GM12878 (cell line): ENCODE results near the gene CD84. TPM values are rescaled to one million over a fixed set of nuclear protein-coding genes. Genes with fewer than 3 reads are reported as not detected.

Source experiments
- ATAC-seq: fragments of 200-7000 bp; cut with Tn5 transposase; 3 replicates; pipeline ENCODE4 v1.9.1; 2020; ENCODE audit warnings: mild to moderate bottlenecking, moderate library complexity
- BruUV-seq: library from RNA; stranded (reverse); fragments of 400-500 nt; replicated peaks from 2 replicates; lab custom pipeline; 2021; lab: Mats Ljungman, UMichigan
- CTCF ChIA-PET: fragments of 300-600 bp; sonication (Branson Sonifier 250); formaldehyde crosslinking; extraction: SDS; loops from one replicate; lab custom pipeline; 2021; ENCODE audit warnings: inconsistent platforms; lab: Yijun Ruan, JAX
- POLR2A ChIA-PET: fragments of 350-600 bp; formaldehyde crosslinking; extraction: SDS; loops from one replicate; lab custom pipeline; 2021; ENCODE audit warnings: inconsistent platforms; lab: Charles Lee
- RAD21 ChIA-PET: fragments of 300-600 bp; sonication (Branson Sonifier 250); formaldehyde crosslinking; loops from one replicate; lab custom pipeline; 2023; ENCODE audit warnings: antibody characterized with exemption; ENCODE audit not compliant: unreplicated experiment; lab: Charles Lee
- SMC1A ChIA-PET: fragments of 300-600 bp; sonication (Branson Sonifier 250); formaldehyde crosslinking; loops from one replicate; lab custom pipeline; 2023; ENCODE audit not compliant: unreplicated experiment, uncharacterized antibody; lab: Charles Lee
- DNase-seq: peaks from one replicate; pipeline ENCODE4 v3.0.0-alpha.2; 2011; ENCODE audit warnings: low read depth, low spot score
- FAIRE-seq: peaks from 3 replicates; lab custom pipeline; 2011; peaks lifted over from hg19 to GRCh38; lab: Jason Lieb, UNC
- H2AFZ ChIP-seq: 2 replicates; pipeline ENCODE4 v1.6.0; 2011; ENCODE audit warnings: low read depth, low read length, control low read depth; ENCODE audit not compliant: control insufficient read depth
- H3K27ac ChIP-seq: 2 replicates; pipeline ENCODE4 v1.5.1; 2011; ENCODE audit warnings: control low read depth; ENCODE audit not compliant: control insufficient read depth, insufficient read depth
- H3K27me3 ChIP-seq, 2 experiments: replicated peaks in 1 of 2; 2 replicates each; pipeline versions ENCODE4 v1.6.0 to v1.6.1; 2011; ENCODE audit warnings: low read length in 1 of 2; ENCODE audit not compliant: control insufficient read depth in 2 of 2, insufficient read depth in 2 of 2
- H3K36me3 ChIP-seq, 2 experiments: 2 replicates each; pipeline ENCODE4 v1.5.1; 2011; ENCODE audit warnings: low read length in 1 of 2; ENCODE audit not compliant: control insufficient read depth in 2 of 2, insufficient read depth in 2 of 2
- H3K4me1 ChIP-seq: 2 replicates; pipeline ENCODE4 v1.6.1; 2011; ENCODE audit warnings: mild to moderate bottlenecking, low read length, moderate library complexity, mixed read lengths; ENCODE audit not compliant: control insufficient read depth, insufficient read depth
- H3K4me2 ChIP-seq: 2 replicates; pipeline ENCODE4 v1.6.0; 2011; ENCODE audit warnings: control low read depth; ENCODE audit not compliant: control insufficient read depth, insufficient read depth
- H3K4me3 ChIP-seq: fragments of 200-600 bp; sonication (generic); 2 replicates; pipeline ENCODE4 v1.5.1; 2016
- H3K79me2 ChIP-seq: 2 replicates; pipeline ENCODE4 v1.6.0; 2011; ENCODE audit warnings: low read length; ENCODE audit not compliant: control insufficient read depth, insufficient read depth
- H3K9ac ChIP-seq: 2 replicates; pipeline ENCODE4 v1.8.0; 2011; ENCODE audit warnings: low read length, control low read depth, mixed read lengths; ENCODE audit not compliant: control insufficient read depth, insufficient read depth
- H3K9me3 ChIP-seq: replicated peaks from 3 replicates; pipeline ENCODE4 v1.5.1; 2011; ENCODE audit warnings: mild to moderate bottlenecking, low read length; ENCODE audit not compliant: control insufficient read depth, insufficient read depth
- H4K20me1 ChIP-seq: 2 replicates; pipeline ENCODE4 v1.6.0; 2011; ENCODE audit not compliant: control insufficient read depth, insufficient read depth
- CREB1 ChIP-seq: IDR thresholded peaks from 2 replicates; pipeline ENCODE4 v1.6.1; 2012; ENCODE audit warnings: low read depth, mild to moderate bottlenecking, inconsistent platforms
- TBL1XR1 ChIP-seq: IDR thresholded peaks from 2 replicates; pipeline ENCODE4 v1.6.1; 2012; ENCODE audit warnings: low read depth, low read length, improper control_type of control experiment
- TCF12 ChIP-seq: IDR thresholded peaks from 2 replicates; pipeline ENCODE4 v1.6.1; 2011; ENCODE audit warnings: low read depth, mild to moderate bottlenecking, low read length
- ZNF384 ChIP-seq: IDR thresholded peaks from 2 replicates; pipeline ENCODE4 v1.6.1; 2012; ENCODE audit warnings: low read depth, mild to moderate bottlenecking, low read length, improper control_type of control experiment, borderline replicate concordance
- in situ Hi-C: fragments of 300-500 bp; cut with MboI; formaldehyde crosslinking; loops from 9 replicates; pipeline ENCODE4 v1.14.3; 2018; ENCODE audit warnings: mixed read lengths
- intact Hi-C: fragments of 100-400 bp; cut with micrococcal nuclease; formaldehyde crosslinking; loops from one replicate; pipeline ENCODE4 v1.14.2; 2022; ENCODE audit not compliant: unreplicated experiment
- polyA plus RNA-seq, 11 experiments: library from polyadenylated mRNA; depleted of rRNA in 4 of 11; unstranded in 6 of 11; stranded (reverse) in 5 of 11; fragments of >200 nt; fragmentation: Nextera tagmentation in 4 of 11; fragmentation: Illumina TruSeq in 1 of 11; extraction: Ambion mirVana in 4 of 11; extraction: Trizol in 1 of 11; gene quantifications; 1 replicate in 1 of 11; 2 replicates in 10 of 11; pipeline versions ENCODE4 v1.2.1 to v1.2.3, GENCODE V29; 2011 to 2016; ENCODE audit warnings: inconsistent platforms in 2 of 11, missing spikeins in 2 of 11, low read depth in 1 of 11
- total RNA-seq, 4 experiments: library from RNA; depleted of rRNA in 3 of 4; stranded (reverse); fragments of >200 nt in 3 of 4; fragmentation: Illumina TruSeq in 1 of 4; extraction: Trizol in 1 of 4; gene quantifications; 2 replicates each; pipeline versions ENCODE4 v1.2.1 to v1.2.3, GENCODE V29; 2013 to 2021
- TF ChIP-seq, protein P1 (sequence below): fragments of 450-650 bp; IDR thresholded peaks from 2 replicates; pipeline ENCODE4 v1.6.1; 2018; ENCODE audit warnings: mild to moderate bottlenecking, low read depth, moderate library complexity; ENCODE audit not compliant: partially characterized antibody
- TF ChIP-seq, protein P2 (sequence below): IDR thresholded peaks from 2 replicates; pipeline ENCODE4 v1.6.1; 2011; ENCODE audit warnings: low read depth, mild to moderate bottlenecking, low read length, moderate library complexity, borderline replicate concordance; ENCODE audit errors: extremely low read depth
- TF ChIP-seq, protein P3 (sequence below): fragments of 450-650 bp; IDR thresholded peaks from 2 replicates; pipeline ENCODE4 v1.6.1; 2017; ENCODE audit warnings: mild to moderate bottlenecking, moderate library complexity

The CD84 gene
- total and polyA plus RNA-seq, 10 of the 15 experiments (the other 5 are each of a cell fraction or from before 2014, with no cell fraction given), result 3.4 to 20.3 (median 11.7) TPM

DNA sequence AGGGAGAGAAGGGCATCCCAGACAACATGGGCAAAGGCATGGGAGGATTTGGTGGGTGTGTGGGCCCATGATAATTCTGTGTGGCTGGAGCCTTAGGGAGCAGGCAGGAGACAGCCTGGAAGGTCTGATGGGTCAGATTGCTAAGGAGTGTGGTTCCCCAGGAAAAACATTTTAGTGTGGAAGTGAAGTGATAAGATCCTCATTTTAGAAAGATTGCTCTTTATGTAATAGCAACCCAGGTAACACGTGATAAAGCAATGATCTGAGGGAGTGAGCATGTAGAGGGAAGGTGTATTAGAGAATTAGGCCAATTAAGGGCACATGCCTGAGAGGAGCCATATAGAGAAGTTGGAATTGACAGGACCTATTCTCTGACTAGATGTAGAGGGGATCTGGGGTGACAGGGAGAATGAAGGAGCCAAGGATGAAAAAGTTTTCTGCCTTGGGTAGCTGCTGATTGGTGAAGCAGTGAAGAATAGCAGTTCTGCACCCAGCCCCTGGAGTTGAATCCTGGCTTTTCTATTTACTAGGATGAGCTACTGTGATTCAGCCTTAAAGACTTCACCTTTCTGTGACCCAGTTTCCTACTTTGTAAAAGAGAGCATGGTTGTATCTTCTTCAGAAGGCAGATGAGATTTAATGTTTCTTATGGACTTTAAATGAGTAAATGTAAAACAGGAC lies 37.5 kb downstream of the CD84 start (continued):
- TF ChIP-seq, protein P1, sequence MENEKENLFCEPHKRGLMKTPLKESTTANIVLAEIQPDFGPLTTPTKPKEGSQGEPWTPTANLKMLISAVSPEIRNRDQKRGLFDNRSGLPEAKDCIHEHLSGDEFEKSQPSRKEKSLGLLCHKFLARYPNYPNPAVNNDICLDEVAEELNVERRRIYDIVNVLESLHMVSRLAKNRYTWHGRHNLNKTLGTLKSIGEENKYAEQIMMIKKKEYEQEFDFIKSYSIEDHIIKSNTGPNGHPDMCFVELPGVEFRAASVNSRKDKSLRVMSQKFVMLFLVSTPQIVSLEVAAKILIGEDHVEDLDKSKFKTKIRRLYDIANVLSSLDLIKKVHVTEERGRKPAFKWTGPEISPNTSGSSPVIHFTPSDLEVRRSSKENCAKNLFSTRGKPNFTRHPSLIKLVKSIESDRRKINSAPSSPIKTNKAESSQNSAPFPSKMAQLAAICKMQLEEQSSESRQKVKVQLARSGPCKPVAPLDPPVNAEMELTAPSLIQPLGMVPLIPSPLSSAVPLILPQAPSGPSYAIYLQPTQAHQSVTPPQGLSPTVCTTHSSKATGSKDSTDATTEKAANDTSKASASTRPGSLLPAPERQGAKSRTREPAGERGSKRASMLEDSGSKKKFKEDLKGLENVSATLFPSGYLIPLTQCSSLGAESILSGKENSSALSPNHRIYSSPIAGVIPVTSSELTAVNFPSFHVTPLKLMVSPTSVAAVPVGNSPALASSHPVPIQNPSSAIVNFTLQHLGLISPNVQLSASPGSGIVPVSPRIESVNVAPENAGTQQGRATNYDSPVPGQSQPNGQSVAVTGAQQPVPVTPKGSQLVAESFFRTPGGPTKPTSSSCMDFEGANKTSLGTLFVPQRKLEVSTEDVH, result no peak
- TF ChIP-seq, protein P2, sequence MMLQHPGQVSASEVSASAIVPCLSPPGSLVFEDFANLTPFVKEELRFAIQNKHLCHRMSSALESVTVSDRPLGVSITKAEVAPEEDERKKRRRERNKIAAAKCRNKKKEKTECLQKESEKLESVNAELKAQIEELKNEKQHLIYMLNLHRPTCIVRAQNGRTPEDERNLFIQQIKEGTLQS, result no peak

DNA sequence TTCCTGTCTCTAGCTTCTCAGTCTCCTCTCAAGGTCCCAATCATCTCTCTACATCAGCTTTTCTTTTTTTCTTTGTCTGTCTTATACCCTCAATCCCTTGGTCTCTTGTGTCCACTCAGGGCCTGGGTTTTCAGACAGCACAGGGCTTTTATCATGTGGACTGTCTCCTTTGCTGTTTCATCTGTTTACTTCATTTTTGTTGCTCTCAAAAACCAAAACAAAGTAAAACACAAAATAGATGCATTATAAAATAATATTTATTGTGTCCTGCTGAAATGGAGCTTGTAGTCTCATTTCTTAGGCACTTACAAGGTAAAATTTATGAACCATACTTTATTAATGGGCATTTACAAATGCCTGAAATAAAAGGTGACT lies 38.5 kb downstream of the CD84 start:
- H3K27me3 ChIP-seq, result no peaks in the 10 kb centered on the region
- H3K9me3 ChIP-seq, result no peaks in the 10 kb centered on the region; the same call in 1 of the 3 replicates
- H3K36me3 ChIP-seq, result no peaks in the 10 kb centered on the region
- ChIA-PET RAD21 (interaction anchor here (0.7 to 6.6 kb wide), 24 partner anchors 9 to 235 kb away, joined by 3 to 76 read pairs (median 7); partner anchors contain the start of gene SLAMF6), POLR2A (interaction anchor here (0.8 to 3.8 kb wide), 16 partner anchors 9 to 110 kb away, joined by 3 to 34 read pairs (median 6); partner anchors contain the start of gene SLAMF6), SMC1A (interaction anchor here (0.6 to 23.5 kb wide), 26 partner anchors 8 to 412 kb away, joined by 3 to 735 read pairs (median 4); partner anchors contain the start of genes CD84 and SLAMF6), CTCF (interaction anchor here (0.9 to 19.8 kb wide), 19 partner anchors 8 to 449 kb away, joined by 3 to 355 read pairs (median 4); partner anchors contain the start of genes CD84 and SLAMF6)
- no peaks in the 10 kb centered on the region for H3K79me2 ChIP-seq
- no peaks in the 10 kb centered on the region for H4K20me1 ChIP-seq
- in situ Hi-C loops (no loop called here), intact Hi-C loops (no loop called here)
- H3K4me3 ChIP-seq, result peak overlapping the region; percentile 38; the same call in 1 of the 2 replicates
- peak overlapping the region; percentile 73 for H3K4me2 ChIP-seq
- peaks cover 23% of the 10 kb centered on the region for H3K4me1 ChIP-seq
- FAIRE-seq (no peak), DNase-seq (no peak), ATAC-seq (no peak)
- peak overlapping the region; percentile 71 for H2AFZ ChIP-seq
- peak overlapping the region; percentile 92 for H3K27ac ChIP-seq
- H3K9ac ChIP-seq, result peak overlapping the region; percentile 71
- BruUV-seq, result no TSS peak
- TF ChIP-seq, protein P1, result no peak
- TF ChIP-seq TBL1XR1, result no peak
- TF ChIP-seq, protein P3, sequence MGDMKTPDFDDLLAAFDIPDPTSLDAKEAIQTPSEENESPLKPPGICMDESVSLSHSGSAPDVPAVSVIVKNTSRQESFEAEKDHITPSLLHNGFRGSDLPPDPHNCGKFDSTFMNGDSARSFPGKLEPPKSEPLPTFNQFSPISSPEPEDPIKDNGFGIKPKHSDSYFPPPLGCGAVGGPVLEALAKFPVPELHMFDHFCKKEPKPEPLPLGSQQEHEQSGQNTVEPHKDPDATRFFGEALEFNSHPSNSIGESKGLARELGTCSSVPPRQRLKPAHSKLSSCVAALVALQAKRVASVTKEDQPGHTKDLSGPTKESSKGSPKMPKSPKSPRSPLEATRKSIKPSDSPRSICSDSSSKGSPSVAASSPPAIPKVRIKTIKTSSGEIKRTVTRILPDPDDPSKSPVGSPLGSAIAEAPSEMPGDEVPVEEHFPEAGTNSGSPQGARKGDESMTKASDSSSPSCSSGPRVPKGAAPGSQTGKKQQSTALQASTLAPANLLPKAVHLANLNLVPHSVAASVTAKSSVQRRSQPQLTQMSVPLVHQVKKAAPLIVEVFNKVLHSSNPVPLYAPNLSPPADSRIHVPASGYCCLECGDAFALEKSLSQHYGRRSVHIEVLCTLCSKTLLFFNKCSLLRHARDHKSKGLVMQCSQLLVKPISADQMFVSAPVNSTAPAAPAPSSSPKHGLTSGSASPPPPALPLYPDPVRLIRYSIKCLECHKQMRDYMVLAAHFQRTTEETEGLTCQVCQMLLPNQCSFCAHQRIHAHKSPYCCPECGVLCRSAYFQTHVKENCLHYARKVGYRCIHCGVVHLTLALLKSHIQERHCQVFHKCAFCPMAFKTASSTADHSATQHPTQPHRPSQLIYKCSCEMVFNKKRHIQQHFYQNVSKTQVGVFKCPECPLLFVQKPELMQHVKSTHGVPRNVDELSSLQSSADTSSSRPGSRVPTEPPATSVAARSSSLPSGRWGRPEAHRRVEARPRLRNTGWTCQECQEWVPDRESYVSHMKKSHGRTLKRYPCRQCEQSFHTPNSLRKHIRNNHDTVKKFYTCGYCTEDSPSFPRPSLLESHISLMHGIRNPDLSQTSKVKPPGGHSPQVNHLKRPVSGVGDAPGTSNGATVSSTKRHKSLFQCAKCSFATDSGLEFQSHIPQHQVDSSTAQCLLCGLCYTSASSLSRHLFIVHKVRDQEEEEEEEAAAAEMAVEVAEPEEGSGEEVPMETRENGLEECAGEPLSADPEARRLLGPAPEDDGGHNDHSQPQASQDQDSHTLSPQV, result no peak
- no peak for TF ChIP-seq TCF12
- TF ChIP-seq ZNF384, result no peak
- no peak for TF ChIP-seq CREB1
